Neural cell (in vitro differentiated cells): ENCODE measurements around the gene SULT1C3. TPM values are rescaled to one million over a fixed set of nuclear protein-coding genes. Genes with fewer than 3 reads are reported as not detected.

ENCODE experiments used
- H2AFZ ChIP-seq: fragments of 200-600, 300-800 bp; sonication (generic), shearing (Covaris generic); 2 replicates; pipeline ENCODE4 v1.6.0; 2014; ENCODE audit warnings: low read depth, mild to moderate bottlenecking, antibody characterized with exemption, low read length, moderate library complexity
- H3F3A ChIP-seq: fragments of 200-600 bp; shearing (Covaris generic); 2 replicates; pipeline ENCODE4 v1.6.1; 2016; ENCODE audit warnings: mild to moderate bottlenecking, moderate library complexity, mixed read lengths, antibody characterized with exemption, low read length; ENCODE audit not compliant: insufficient read depth, poor library complexity, severe bottlenecking
- H3K27ac ChIP-seq: fragments of 200-600, 300-800 bp; sonication (generic), shearing (Covaris generic); 2 replicates; pipeline ENCODE4 v1.5.1; 2014; ENCODE audit warnings: mild to moderate bottlenecking, low read length, moderate library complexity
- H3K27me3 ChIP-seq: fragments of 300-800, 200-600 bp; sonication (generic), shearing (Covaris generic); 2 replicates; pipeline ENCODE4 v1.6.0; 2014; ENCODE audit warnings: mild to moderate bottlenecking, low read depth, low read length, moderate library complexity; ENCODE audit not compliant: insufficient read depth
- H3K36me3 ChIP-seq: fragments of 300-800, 200-600 bp; sonication (generic), shearing (Covaris generic); 2 replicates; pipeline ENCODE4 v1.5.1; 2014; ENCODE audit warnings: mild to moderate bottlenecking, antibody characterized with exemption, low read length, moderate library complexity; ENCODE audit not compliant: insufficient read depth
- H3K4me2 ChIP-seq: fragments of 300-800, 200-600 bp; sonication (generic), shearing (Covaris generic); 2 replicates; pipeline ENCODE4 v1.6.0; 2014; ENCODE audit warnings: mild to moderate bottlenecking, low read length
- H3K4me3 ChIP-seq: fragments of 300-800, 200-600 bp; sonication (generic), shearing (Covaris generic); 2 replicates; pipeline ENCODE4 v1.5.1; 2014; ENCODE audit warnings: mild to moderate bottlenecking, low read length, moderate library complexity
- H3K79me2 ChIP-seq: fragments of 200-600 bp; shearing (Covaris generic); replicated peaks from 2 replicates; pipeline ENCODE4 v1.6.0; 2014; ENCODE audit warnings: mild to moderate bottlenecking, low read length, moderate library complexity; ENCODE audit not compliant: insufficient read depth
- H3K9ac ChIP-seq: fragments of 300-800, 200-600 bp; sonication (generic), shearing (Covaris generic); 2 replicates; pipeline ENCODE4 v1.6.1; 2016; ENCODE audit warnings: mild to moderate bottlenecking, low read length, mixed read lengths
- H3K9me2 ChIP-seq: fragments of 200-600 bp; shearing (Covaris generic); 2 replicates; pipeline ENCODE4 v1.6.1; 2016; ENCODE audit warnings: mild to moderate bottlenecking, low read length, mixed read lengths; ENCODE audit not compliant: insufficient read depth
- H3K9me3 ChIP-seq: fragments of 200-600, 300-800 bp; sonication (generic), shearing (Covaris generic); 2 replicates; pipeline ENCODE4 v1.6.1; 2016; ENCODE audit warnings: mild to moderate bottlenecking, mixed run types, low read length, moderate library complexity, mixed read lengths
- H4K20me1 ChIP-seq: fragments of 200-600 bp; shearing (Covaris generic); 2 replicates; pipeline ENCODE4 v1.6.1; 2016; ENCODE audit warnings: mild to moderate bottlenecking, mixed run types; ENCODE audit not compliant: insufficient read depth
- CTCF ChIP-seq: fragments of 450-650 bp; IDR thresholded peaks from 2 replicates; pipeline ENCODE4 v1.5.1; 2014; ENCODE audit warnings: antibody characterized with exemption, mild to moderate bottlenecking, moderate library complexity; ENCODE audit not compliant: poor library complexity, severe bottlenecking
- EP300 ChIP-seq: fragments of 450-650 bp; conservative IDR thresholded peaks from 2 replicates; pipeline ENCODE4 v1.6.1; 2014; ENCODE audit warnings: antibody characterized with exemption, mild to moderate bottlenecking, moderate library complexity; ENCODE audit not compliant: poor library complexity, severe bottlenecking
- EZH2 ChIP-seq: fragments of 200-600, 300-800 bp; shearing (Covaris generic), sonication (generic); IDR thresholded peaks from 2 replicates; pipeline ENCODE4 v1.6.1; 2014; ENCODE audit warnings: antibody characterized with exemption, low read length, borderline replicate concordance, mild to moderate bottlenecking; ENCODE audit not compliant: insufficient read depth, poor library complexity, severe bottlenecking
- MXI1 ChIP-seq: fragments of 450-650 bp; conservative IDR thresholded peaks from 2 replicates; pipeline ENCODE4 v1.6.1; 2014; ENCODE audit warnings: antibody characterized with exemption, mild to moderate bottlenecking; ENCODE audit not compliant: poor library complexity, severe bottlenecking
- POLR2AphosphoS5 ChIP-seq: IDR thresholded peaks from 2 replicates; pipeline ENCODE4 v1.6.1; 2012
- RAD21 ChIP-seq: fragments of 450-650 bp; conservative IDR thresholded peaks from 2 replicates; pipeline ENCODE4 v1.6.1; 2014; ENCODE audit warnings: antibody characterized with exemption, mild to moderate bottlenecking, moderate library complexity
- REST ChIP-seq: IDR thresholded peaks from 2 replicates; pipeline ENCODE4 v1.6.1; 2012; ENCODE audit warnings: borderline replicate concordance
- SMC3 ChIP-seq: fragments of 450-650 bp; conservative IDR thresholded peaks from 2 replicates; pipeline ENCODE4 v1.6.1; 2014; ENCODE audit warnings: antibody characterized with exemption, mild to moderate bottlenecking, moderate library complexity; ENCODE audit not compliant: poor library complexity
- TAF1 ChIP-seq: IDR thresholded peaks from 2 replicates; pipeline ENCODE4 v1.6.1; 2012; ENCODE audit warnings: low read depth
- polyA plus RNA-seq: library from polyadenylated mRNA; depleted of rRNA; stranded (reverse); fragments of >200 nt; gene quantifications from 2 replicates; pipeline ENCODE4 v1.2.3, GENCODE V29; 2014

The SULT1C3 gene
- polyA plus RNA-seq, 1 donor from 2014 or later: not detected

- Histone ChIP-seq H3K27me3 (no peaks in the 10 kb centered on the region), H3K4me3 (no peak overlapping the region), H3K9me3 (no peaks in the 10 kb centered on the region), H3K79me2 (no peaks in the 10 kb centered on the region), H3F3A (no peaks in the 10 kb centered on the region), H3K27ac (no peak overlapping the region), H2AFZ (no peak overlapping the region), H4K20me1 (no peaks in the 10 kb centered on the region), H3K36me3 (no peaks in the 10 kb centered on the region), H3K9ac (no peak overlapping the region), H3K9me2 (no peaks in the 10 kb centered on the region), H3K4me2 (no peak overlapping the region)
- TF ChIP-seq REST (no peak), EP300 (no peak), EZH2 (no peak), TAF1 (no peak), CTCF (no peak), POLR2AphosphoS5 (no peak), RAD21 (no peak), MXI1 (no peak), SMC3 (no peak)
Observed at GRCh38 chr2:108215794-108216211, 24.0 kb upstream of the SULT1C3 start.

GRCh38 chr2:108217211-108217610 lies 22.6 kb upstream of the SULT1C3 start:
- no peak overlapping the region for H3K4me2 ChIP-seq
- no peaks in the 10 kb centered on the region for H3F3A ChIP-seq
- no peaks in the 10 kb centered on the region for H3K9me2 ChIP-seq
- no peaks in the 10 kb centered on the region for H3K27me3 ChIP-seq
- H3K79me2 ChIP-seq: no peaks in the 10 kb centered on the region
- no peak overlapping the region for H3K27ac ChIP-seq
- no peaks in the 10 kb centered on the region for H4K20me1 ChIP-seq
- H3K36me3 ChIP-seq: no peaks in the 10 kb centered on the region
- TF ChIP-seq TAF1: no peak
- TF ChIP-seq POLR2AphosphoS5: no peak
- no peak for TF ChIP-seq SMC3
- no peak for TF ChIP-seq REST
- no peak for TF ChIP-seq CTCF
- no peak for TF ChIP-seq RAD21
- TF ChIP-seq EZH2: no peak
- no peak for TF ChIP-seq EP300
- TF ChIP-seq MXI1: no peak
- no peak overlapping the region for H3K9ac ChIP-seq
- no peaks in the 10 kb centered on the region for H3K9me3 ChIP-seq
- H2AFZ ChIP-seq: no peak overlapping the region
- H3K4me3 ChIP-seq: no peak overlapping the region
